ENCODE measurements around the gene MSL1. TPM values are rescaled to one million over a fixed set of nuclear protein-coding genes. Genes with fewer than 3 reads are reported as not detected.

Gene MSL1
- total and polyA plus RNA-seq, 12 donors, result 26.3 to 65.0 (median 40.4) TPM

- Histone ChIP-seq H3K4me1 (peaks cover 39 to 88% (median 77%) of the 10 kb centered on the region in 9 donors), H3K4me3 (peak within 1 kb of the TSS; percentile 59 to 100 (median 84)), H3K27ac (peak within 1 kb of the TSS; percentile 81 to 99 (median 95)), H3K27me3 (no peaks in the 10 kb centered on the region), H3K9me3 (no peaks in the 10 kb centered on the region), H3K36me3 (peaks cover 0 to 33% (median 28%) of the 10 kb centered on the region in 9 donors)
- no peak for DNase-seq
- peak in 1 of 9 donors; percentile 10 for TF ChIP-seq CTCF (IDR thresholded peaks at IDR 0.05)
- intact Hi-C loops (cut with DNase I), result no loop called here
- WGBS, 2 donors, result 0 to 1% methylated on average over 16 of the region's 16 CpGs
- peak in 1 of 8 donors; percentile 0 for ATAC-seq
Observed at GRCh38 chr17:40100419-40100668, 21.4 kb upstream of the MSL1 start, which contains the start of gene NR1D1. Gene NR1D1, minus strand, starts transcription at chr17:40100589. Its CDS starts 495 bp downstream, at chr17:40100094.

DNA sequence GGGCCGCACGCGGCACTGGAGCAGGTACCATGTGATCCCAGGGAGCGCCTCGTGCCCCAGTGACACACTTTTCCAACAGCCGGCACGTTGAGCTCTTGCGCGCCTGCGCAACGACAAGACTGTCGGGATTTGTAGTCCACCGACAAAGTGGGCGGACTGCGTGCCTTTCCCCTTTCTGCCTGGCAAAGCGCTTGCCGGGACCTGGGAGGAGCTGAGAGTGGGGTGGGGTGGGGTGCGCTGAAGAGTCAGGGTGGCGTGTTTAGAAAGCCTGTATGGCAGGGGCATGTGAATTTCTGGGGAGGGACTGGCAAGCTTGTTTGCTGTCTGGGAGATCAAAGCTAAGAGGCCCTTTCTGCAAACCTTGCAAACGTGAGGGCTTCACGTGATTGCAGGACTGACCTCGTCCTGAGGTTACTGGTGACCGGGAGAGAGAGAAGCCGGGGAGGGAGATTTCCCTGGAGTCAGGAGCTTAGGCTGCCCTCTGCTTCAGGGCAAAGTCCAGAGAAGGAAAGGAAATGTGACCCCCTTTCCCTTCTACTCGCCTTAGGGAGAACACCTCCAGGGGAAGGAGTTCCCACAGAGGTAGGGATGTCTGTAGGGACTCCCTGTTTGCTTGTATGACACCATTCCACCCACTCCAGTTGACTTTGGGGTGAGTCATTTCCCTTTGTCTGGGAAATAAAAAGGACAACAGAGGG, 21.0 kb upstream of the MSL1 start:
- DNase-seq (peak; percentile 98 to 99), ATAC-seq (peak; percentile 65 to 82 (median 76))
- Histone ChIP-seq H3K4me1 (peaks cover 34 to 88% (median 77%) of the 10 kb centered on the region in 9 donors), H3K9me3 (no peaks in the 10 kb centered on the region), H3K4me3 (peak overlapping the region; percentile 59 to 100 (median 84)), H3K27me3 (no peaks in the 10 kb centered on the region), H3K36me3 (peaks cover 0 to 28% (median 23%) of the 10 kb centered on the region in 9 donors), H3K27ac (peak overlapping the region; percentile 81 to 99 (median 95))
- WGBS, 2 donors, result 0 to 1% methylated on average over 25 of the region's 25 CpGs
- TF ChIP-seq CTCF (IDR thresholded peaks at IDR 0.05), result no peak
- intact Hi-C loops (cut with DNase I), result no loop called here

DNA sequence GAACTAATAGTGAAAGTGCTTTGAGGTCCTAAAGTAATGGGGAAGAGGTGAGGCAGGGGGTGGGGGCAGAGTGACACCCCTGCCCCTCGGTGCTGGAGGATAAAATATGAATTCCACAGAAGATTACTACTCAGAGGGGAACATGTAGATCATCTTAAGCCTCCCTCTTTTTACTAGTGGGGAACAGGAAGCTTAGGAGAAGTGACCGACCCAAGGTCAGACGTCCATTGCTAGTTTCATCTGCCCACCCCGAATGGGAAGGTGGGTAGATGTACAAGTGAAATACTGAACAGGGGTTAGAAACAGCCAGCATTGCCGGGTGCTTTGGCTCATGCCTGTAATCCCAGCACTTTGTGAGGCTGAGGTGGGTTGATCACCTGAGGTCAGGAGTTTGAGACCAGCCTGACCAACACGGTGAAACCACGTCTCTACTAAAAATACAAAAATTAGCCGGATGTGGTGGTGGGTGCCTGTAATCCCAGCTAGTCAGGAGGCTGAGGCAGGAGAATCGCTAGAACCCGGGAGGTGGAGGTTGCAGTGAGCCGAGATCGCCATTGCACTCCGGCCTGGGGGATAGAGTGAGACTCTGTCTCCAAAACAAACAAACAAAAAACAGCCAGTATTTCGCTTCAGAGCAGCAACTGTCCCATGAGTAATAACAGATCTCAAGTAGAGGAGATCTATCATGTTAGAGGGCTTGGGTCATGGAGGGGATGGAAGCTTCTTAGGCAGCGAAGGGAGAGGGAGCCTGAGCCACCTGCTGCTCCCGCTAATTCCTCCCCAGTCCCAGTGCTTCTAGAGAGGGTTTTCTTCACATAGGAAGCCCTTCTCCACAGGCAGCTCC, 20.2 kb upstream of the MSL1 start:
- H3K9me3 ChIP-seq, result no peaks in the 10 kb centered on the region
- no peak for ATAC-seq
- intact Hi-C loops (cut with DNase I), result no loop called here
- no peaks in the 10 kb centered on the region for H3K27me3 ChIP-seq
- WGBS, 2 donors, result 70 to 78% methylated on average over 16 of the region's 16 CpGs
- H3K27ac ChIP-seq, result peak overlapping the region; percentile 81 to 99 (median 95)
- no peak for TF ChIP-seq CTCF (IDR thresholded peaks at IDR 0.05)
- H3K4me3 ChIP-seq, result peak overlapping the region in 9 of 10 donors; percentile 70 to 100 (median 85)
- no peak for DNase-seq
- H3K36me3 ChIP-seq, result peaks cover 0 to 21% (median 16%) of the 10 kb centered on the region in 9 donors
- H3K4me1 ChIP-seq, result peaks cover 37 to 88% (median 75%) of the 10 kb centered on the region in 9 donors

GRCh38 chr17:40103071-40103661, 18.6 kb upstream of the MSL1 start:
- DNase-seq, result peak in 1 of 2 donors; percentile 24
- Histone ChIP-seq H3K4me1 (peaks cover 33 to 88% (median 75%) of the 10 kb centered on the region in 9 donors), H3K4me3 (peak overlapping the region in 1 of 10 donors; percentile 12), H3K9me3 (no peaks in the 10 kb centered on the region), H3K36me3 (peaks cover 0 to 5% (median 0%) of the 10 kb centered on the region in 9 donors), H3K27ac (peak overlapping the region; percentile 31 to 99 (median 94)), H3K27me3 (no peaks in the 10 kb centered on the region)
- 49 to 54% methylated on average over 3 of the region's 3 CpGs for WGBS, 2 donors
- no peak for ATAC-seq
- intact Hi-C loops (cut with DNase I), result no loop called here
- TF ChIP-seq CTCF (IDR thresholded peaks at IDR 0.05), result no peak
